Mesodermal cell (in vitro differentiated cells): ENCODE data around the gene CYP1A2.

ENCODE experiments used
- H3K27ac ChIP-seq: 2 replicates; pipeline ENCODE4 v1.7.0; 2013; ENCODE audit warnings: mild to moderate bottlenecking, low read depth, low read length, moderate library complexity; ENCODE audit not compliant: severe bottlenecking
- H3K36me3 ChIP-seq: 2 replicates; pipeline ENCODE4 v1.7.1; 2013; ENCODE audit warnings: mild to moderate bottlenecking, low read length, moderate library complexity; ENCODE audit not compliant: control insufficient read depth, insufficient read depth
- H3K4me1 ChIP-seq: one replicate; pipeline ENCODE4 v1.7.1; 2013; ENCODE audit warnings: mild to moderate bottlenecking, low read length; ENCODE audit not compliant: insufficient read depth, control insufficient read depth, poor library complexity, severe bottlenecking
- H3K4me3 ChIP-seq: 2 replicates; pipeline ENCODE4 v1.7.0; 2013; ENCODE audit warnings: low read length, control low read depth, mild to moderate bottlenecking; ENCODE audit not compliant: insufficient read depth, poor library complexity, severe bottlenecking; ENCODE audit errors: extremely low read depth
- H3K9me3 ChIP-seq: 2 replicates; pipeline ENCODE4 v1.7.1; 2013; ENCODE audit warnings: mild to moderate bottlenecking, low read length, moderate library complexity; ENCODE audit not compliant: control insufficient read depth
- WGBS, 2 experiments: methylation state at CpG; one replicate each; pipeline ENCODE4 v1.1.5; 2013; ENCODE audit warnings: missing lambda C conversion rate in 2 of 2; ENCODE audit not compliant: insufficient coverage in 2 of 2; 5-methylcytosine and 5-hydroxymethylcytosine counted together

CYP1A2 gene

DNA sequence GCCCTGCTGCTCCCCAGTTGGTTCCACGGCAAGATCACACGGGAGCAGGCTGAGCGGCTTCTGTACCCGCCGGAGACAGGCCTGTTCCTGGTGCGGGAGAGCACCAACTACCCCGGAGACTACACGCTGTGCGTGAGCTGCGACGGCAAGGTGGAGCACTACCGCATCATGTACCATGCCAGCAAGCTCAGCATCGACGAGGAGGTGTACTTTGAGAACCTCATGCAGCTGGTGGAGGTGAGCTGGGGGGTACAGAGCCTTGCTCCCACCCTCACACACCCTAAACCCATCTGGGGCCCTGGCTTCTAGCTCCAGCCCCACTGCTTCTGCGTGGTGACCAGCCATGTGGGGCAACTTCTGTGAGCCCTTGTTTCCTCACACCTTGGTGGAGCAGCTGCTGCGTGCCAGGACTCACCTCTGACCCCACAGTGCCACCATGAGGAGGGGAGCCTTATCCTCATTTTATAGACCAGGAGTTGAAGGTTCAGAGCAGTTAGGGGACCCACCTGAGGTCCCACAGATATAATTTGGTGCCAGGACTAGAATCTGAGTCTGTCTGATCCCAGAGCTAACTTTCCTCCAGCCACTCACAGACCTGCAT lies 50.7 kb downstream of the CYP1A2 start:
- peaks cover 60% of the 10 kb centered on the region for H3K36me3 ChIP-seq

DNA sequence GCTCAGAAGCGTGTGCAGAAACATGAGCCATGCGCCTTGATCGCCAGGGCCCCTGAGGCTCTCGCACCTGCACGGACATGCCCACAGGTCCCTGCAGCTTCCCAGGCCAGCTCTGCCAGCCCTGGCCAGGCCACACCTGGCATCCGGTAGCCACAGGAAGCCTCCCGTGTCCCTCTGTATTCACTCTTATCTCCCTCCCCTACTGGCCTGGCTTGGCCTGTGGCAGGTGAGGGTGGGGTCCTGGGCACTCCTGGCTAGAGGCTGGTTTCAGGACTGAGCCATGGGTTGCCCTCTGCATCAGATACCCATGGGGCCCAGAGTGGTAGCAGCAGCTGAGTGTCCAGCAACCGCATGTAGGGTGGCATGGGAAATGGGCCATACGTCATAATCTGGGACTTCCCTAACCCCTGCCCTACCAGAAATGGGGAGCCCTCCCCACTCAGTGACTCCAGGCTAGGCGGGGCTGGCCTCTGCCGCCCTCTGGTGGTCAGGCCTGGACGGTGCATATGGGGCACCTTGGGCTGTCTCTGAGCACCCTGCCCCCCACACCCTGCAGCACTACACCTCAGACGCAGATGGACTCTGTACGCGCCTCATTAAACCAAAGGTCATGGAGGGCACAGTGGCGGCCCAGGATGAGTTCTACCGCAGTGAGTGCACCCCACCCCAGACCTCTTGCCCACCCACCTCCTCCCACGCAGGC lies 51.4 kb downstream of the CYP1A2 start:
- H3K4me3 ChIP-seq: no peak overlapping the region
- H3K27ac ChIP-seq: no peak overlapping the region
- no peaks in the 10 kb centered on the region for H3K4me1 ChIP-seq
- 63 to 67% methylated on average over 11 to 14 of the region's 18 CpGs for WGBS, 2 experiments
- peaks cover 61% of the 10 kb centered on the region for H3K36me3 ChIP-seq
- H3K9me3 ChIP-seq: no peaks in the 10 kb centered on the region

More for the DNA sequence above, 50.7 kb downstream of the CYP1A2 start:
- no peak overlapping the region for H3K4me3 ChIP-seq
- H3K4me1 ChIP-seq: no peaks in the 10 kb centered on the region
- WGBS, 2 experiments: 95 to 98% methylated on average over 8 to 16 of the region's 16 CpGs
- no peak overlapping the region for H3K27ac ChIP-seq
- no peaks in the 10 kb centered on the region for H3K9me3 ChIP-seq

DNA sequence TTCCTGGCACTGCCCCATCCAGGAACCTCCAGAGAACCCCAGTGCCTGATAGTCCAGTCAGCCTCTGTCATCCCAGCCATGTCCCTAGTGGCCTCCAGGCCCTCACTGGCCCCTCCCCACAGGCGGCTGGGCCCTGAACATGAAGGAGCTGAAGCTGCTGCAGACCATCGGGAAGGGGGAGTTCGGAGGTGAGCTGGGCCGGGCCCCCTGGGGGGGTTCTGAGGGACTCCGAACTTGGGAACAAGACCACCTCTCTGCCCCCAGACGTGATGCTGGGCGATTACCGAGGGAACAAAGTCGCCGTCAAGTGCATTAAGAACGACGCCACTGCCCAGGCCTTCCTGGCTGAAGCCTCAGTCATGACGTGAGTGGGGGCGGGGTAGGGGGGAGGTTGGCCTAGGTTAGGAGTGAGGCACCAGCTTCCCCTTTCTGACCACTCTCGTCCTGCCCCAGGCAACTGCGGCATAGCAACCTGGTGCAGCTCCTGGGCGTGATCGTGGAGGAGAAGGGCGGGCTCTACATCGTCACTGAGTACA lies 52.0 kb downstream of the CYP1A2 start:
- peaks cover 54% of the 10 kb centered on the region for H3K36me3 ChIP-seq
- no peaks in the 10 kb centered on the region for H3K9me3 ChIP-seq
- no peak overlapping the region for H3K27ac ChIP-seq
- WGBS, 2 experiments: 93% methylated on average over 17 to 19 of the region's 20 CpGs
- H3K4me1 ChIP-seq: no peaks in the 10 kb centered on the region
- no peak overlapping the region for H3K4me3 ChIP-seq

DNA sequence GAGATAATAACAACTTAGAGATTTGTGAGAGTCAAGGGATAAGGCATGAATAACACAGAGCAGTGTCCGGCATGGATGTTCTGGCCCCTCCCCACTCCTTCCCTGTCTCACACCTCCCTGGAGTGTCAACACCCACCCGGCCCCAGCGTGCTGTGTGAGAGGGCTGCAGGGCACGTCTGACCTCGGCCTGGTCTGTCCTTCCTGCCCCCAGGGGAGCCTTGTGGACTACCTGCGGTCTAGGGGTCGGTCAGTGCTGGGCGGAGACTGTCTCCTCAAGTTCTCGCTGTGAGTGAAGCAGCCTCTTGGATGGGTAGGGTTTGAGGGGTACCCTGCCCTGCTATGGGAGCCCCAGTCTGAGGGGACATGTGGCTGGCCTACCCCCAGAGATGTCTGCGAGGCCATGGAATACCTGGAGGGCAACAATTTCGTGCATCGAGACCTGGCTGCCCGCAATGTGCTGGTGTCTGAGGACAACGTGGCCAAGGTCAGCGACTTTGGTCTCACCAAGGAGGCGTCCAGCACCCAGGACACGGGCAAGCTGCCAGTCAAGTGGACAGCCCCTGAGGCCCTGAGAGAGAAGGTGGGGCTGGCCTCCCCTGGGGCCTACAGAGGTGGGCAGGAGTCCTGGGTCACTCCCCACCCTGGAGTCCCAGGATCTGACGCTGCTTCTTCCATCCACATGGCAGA lies 52.8 kb downstream of the CYP1A2 start:
- H3K9me3 ChIP-seq: no peaks in the 10 kb centered on the region
- H3K27ac ChIP-seq: no peak overlapping the region
- no peaks in the 10 kb centered on the region for H3K4me1 ChIP-seq
- H3K36me3 ChIP-seq: peaks cover 51% of the 10 kb centered on the region
- H3K4me3 ChIP-seq: no peak overlapping the region
- 94 to 95% methylated on average over 17 to 18 of the region's 18 CpGs for whole genome bisulfite sequencing, 2 experiments

DNA sequence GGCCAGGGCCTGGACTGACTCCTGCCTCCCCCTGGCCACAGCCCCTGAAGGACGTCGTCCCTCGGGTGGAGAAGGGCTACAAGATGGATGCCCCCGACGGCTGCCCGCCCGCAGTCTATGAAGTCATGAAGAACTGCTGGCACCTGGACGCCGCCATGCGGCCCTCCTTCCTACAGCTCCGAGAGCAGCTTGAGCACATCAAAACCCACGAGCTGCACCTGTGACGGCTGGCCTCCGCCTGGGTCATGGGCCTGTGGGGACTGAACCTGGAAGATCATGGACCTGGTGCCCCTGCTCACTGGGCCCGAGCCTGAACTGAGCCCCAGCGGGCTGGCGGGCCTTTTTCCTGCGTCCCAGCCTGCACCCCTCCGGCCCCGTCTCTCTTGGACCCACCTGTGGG lies 53.6 kb downstream of the CYP1A2 start:
- Histone ChIP-seq H3K36me3 (peaks cover 51% of the 10 kb centered on the region), H3K4me3 (no peak overlapping the region), H3K27ac (no peak overlapping the region), H3K9me3 (no peaks in the 10 kb centered on the region), H3K4me1 (no peaks in the 10 kb centered on the region)
- 92 to 95% methylated on average over 19 of the region's 20 CpGs for WGBS, 2 experiments

DNA sequence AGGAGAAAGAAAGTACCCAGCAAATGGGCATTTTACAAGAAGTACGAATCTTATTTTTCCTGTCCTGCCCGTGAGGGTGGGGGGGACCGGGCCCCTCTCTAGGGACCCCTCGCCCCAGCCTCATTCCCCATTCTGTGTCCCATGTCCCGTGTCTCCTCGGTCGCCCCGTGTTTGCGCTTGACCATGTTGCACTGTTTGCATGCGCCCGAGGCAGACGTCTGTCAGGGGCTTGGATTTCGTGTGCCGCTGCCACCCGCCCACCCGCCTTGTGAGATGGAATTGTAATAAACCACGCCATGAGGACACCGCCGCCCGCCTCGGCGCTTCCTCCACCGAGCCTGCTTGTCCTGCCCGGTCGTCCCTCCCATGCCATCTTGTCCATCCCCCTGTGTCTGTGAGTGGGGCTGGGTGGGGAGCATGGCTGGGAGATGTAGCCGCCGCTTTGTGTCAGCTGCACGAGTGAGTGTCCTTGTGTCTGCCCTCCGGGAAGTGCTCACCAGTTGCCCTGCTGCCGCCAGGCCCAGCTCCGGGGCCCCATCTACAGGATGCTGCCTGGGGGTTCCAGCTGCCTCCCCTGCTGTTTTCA lies 54.3 kb downstream of the CYP1A2 start:
- H3K4me1 ChIP-seq: no peaks in the 10 kb centered on the region
- H3K27ac ChIP-seq: no peak overlapping the region
- H3K36me3 ChIP-seq: peaks cover 51% of the 10 kb centered on the region
- 95 to 97% methylated on average over 20 to 29 of the region's 31 CpGs for whole genome bisulfite sequencing, 2 experiments
- H3K4me3 ChIP-seq: no peak overlapping the region
- no peaks in the 10 kb centered on the region for H3K9me3 ChIP-seq

DNA sequence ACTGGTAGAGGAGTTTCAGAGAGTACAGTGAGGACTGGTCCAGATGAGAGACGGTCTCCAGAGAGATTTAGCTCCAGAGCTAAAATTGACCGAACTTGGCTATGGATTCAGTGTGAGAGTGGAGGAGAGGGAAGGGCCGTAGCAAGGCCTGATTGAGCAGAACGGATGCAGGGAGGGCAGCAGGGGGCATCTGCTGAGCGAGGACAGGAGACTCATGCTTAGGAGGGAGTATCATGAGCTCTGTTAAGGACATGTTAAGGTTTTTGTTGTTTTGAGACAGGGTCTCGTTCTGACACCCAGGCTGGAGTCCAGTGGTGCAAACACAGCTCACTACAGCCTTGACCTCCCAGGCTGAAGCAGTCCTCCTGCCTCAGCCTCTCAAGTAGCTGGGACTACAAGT lies 56.3 kb downstream of the CYP1A2 start:
- H3K9me3 ChIP-seq: no peaks in the 10 kb centered on the region
- no peak overlapping the region for H3K4me3 ChIP-seq
- 88 to 95% methylated on average over 6 of the region's 6 CpGs for WGBS, 2 experiments
- no peaks in the 10 kb centered on the region for H3K4me1 ChIP-seq
- no peak overlapping the region for H3K27ac ChIP-seq
- peaks cover 46% of the 10 kb centered on the region for H3K36me3 ChIP-seq
